Activated CD4-positive, alpha-beta memory T cell treated with anti-CD3 and anti-CD28 coated beads, Interleukin-2, amount 10 ng/mL, durations not matched to agents 7 days and 5 days (primary cell): ENCODE data around the gene OTP. TPM values are rescaled to one million over a fixed set of nuclear protein-coding genes. Genes with fewer than 3 reads are reported as not detected.

Experiments
- CTCF ChIA-PET: fragments of 350-600 bp; sonication (Branson Sonifier 250); formaldehyde crosslinking; loops from one replicate; lab custom pipeline; 2021; ENCODE audit warnings: antibody characterized with exemption, inconsistent platforms; lab: Charles Lee
- POLR2A ChIA-PET: fragments of 350-600 bp; sonication (Branson Sonifier 250); formaldehyde crosslinking; loops from one replicate; lab custom pipeline; 2021; ENCODE audit warnings: antibody characterized with exemption; lab: Charles Lee
- DNase-seq: peaks from one replicate; pipeline ENCODE4 v3.0.0-alpha.2; 2020
- H3K27ac Mint-ChIP-seq: one replicate; pipeline ENCODE4 v1.8.0; 2021; ENCODE audit warnings: mild to moderate bottlenecking, mixed read lengths
- H3K27me3 Mint-ChIP-seq: one replicate; pipeline ENCODE4 v1.8.0; 2021; ENCODE audit warnings: mixed read lengths
- H3K36me3 Mint-ChIP-seq: one replicate; pipeline ENCODE4 v1.8.0; 2021; ENCODE audit warnings: low read depth, mixed read lengths
- H3K4me1 Mint-ChIP-seq: one replicate; pipeline ENCODE4 v1.8.0; 2021; ENCODE audit warnings: mixed read lengths
- H3K4me3 Mint-ChIP-seq: one replicate; pipeline ENCODE4 v1.8.0; 2021; ENCODE audit warnings: mild to moderate bottlenecking, mixed read lengths
- H3K9me3 Mint-ChIP-seq: one replicate; pipeline ENCODE4 v1.8.0; 2021; ENCODE audit warnings: mixed read lengths
- total RNA-seq, 2 experiments: library from RNA; stranded (reverse); gene quantifications; one replicate each; pipeline ENCODE4 v1.2.3, GENCODE V29; 2021

OTP gene
- total RNA-seq, 2 experiments from 2014 or later, result not detected

DNA sequence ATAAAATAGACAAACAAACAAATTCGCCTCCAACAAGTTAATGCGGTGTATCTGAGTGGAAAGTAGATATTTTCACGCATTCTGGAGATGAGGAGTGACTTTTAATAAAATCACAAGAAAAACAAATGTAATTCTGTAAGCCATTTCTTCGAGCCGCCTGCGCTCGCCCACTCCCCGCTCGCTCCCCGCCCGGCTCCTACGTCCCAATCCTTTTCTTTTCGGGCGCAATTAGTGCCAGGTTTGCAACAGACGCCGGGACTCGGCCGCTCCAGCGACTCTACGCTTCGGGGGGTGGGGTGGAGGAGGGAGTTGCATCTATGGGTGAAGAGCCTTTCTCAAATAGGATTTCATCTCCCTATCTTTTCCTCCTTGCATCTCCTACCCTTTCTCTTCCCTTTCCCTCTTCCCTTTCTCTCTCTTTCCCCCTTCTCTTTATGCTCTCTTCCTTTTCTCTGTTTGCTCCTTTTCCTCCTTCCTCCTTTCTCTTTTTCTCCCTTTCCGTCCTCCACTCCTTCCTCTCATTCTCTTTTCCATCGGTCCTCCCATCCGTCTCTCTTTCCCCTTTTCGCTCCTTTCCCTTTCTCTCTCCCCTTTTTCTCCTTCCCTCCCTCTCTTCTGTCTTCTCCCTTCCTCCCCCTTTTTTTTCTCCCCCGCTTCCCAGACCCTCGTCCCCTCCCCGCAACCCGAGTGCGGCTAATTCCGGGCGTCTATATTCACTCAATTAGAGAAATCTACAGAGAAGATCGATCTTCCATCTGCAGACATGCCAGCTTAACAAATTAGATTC is 6.1 kb upstream of the OTP start:
- DNase-seq, result no peak
- H3K36me3 Mint-ChIP-seq, result peaks cover 9% of the 10 kb centered on the region
- ChIA-PET POLR2A (no interaction called here), CTCF (no interaction called here)
- no peak overlapping the region for H3K27ac Mint-ChIP-seq
- peaks cover 76% of the 10 kb centered on the region for H3K27me3 Mint-ChIP-seq
- peak overlapping the region; percentile 41 for H3K4me3 Mint-ChIP-seq
- H3K4me1 Mint-ChIP-seq, result peaks cover 18% of the 10 kb centered on the region
- H3K9me3 Mint-ChIP-seq, result no peaks in the 10 kb centered on the region

GRCh38 chr5:77643654-77644370 is 5.3 kb upstream of the OTP start:
- DNase-seq, result no peak
- Mint-ChIP-seq H3K4me1 (peaks cover 20% of the 10 kb centered on the region), H3K36me3 (peaks cover 9% of the 10 kb centered on the region), H3K9me3 (no peaks in the 10 kb centered on the region), H3K4me3 (no peak overlapping the region), H3K27me3 (peaks cover 83% of the 10 kb centered on the region), H3K27ac (no peak overlapping the region)
- ChIA-PET POLR2A (no interaction called here), CTCF (interaction anchor here (0.6 kb wide), 1 partner anchor 187 kb away, joined by 6 read pairs; no protein-coding TSS in a partner anchor)

GRCh38 chr5:77642738-77643653 is 4.5 kb upstream of the OTP start:
- no peak for DNase-seq
- H3K27ac Mint-ChIP-seq, result no peak overlapping the region
- H3K4me1 Mint-ChIP-seq, result peaks cover 20% of the 10 kb centered on the region
- H3K4me3 Mint-ChIP-seq, result no peak overlapping the region
- peaks cover 78% of the 10 kb centered on the region for H3K27me3 Mint-ChIP-seq
- ChIA-PET POLR2A (interaction anchor here (3.5 kb wide), 1 partner anchor 13 kb away, joined by 11 read pairs; no protein-coding TSS in a partner anchor), CTCF (interaction anchor here (0.6 kb wide), 1 partner anchor 187 kb away, joined by 6 read pairs; no protein-coding TSS in a partner anchor)
- H3K9me3 Mint-ChIP-seq, result no peaks in the 10 kb centered on the region
- peaks cover 9% of the 10 kb centered on the region for H3K36me3 Mint-ChIP-seq

GRCh38 chr5:77641963-77642737 is 3.6 kb upstream of the OTP start:
- peaks cover 2% of the 10 kb centered on the region for H3K9me3 Mint-ChIP-seq
- no peak overlapping the region for H3K4me3 Mint-ChIP-seq
- peaks cover 27% of the 10 kb centered on the region for H3K4me1 Mint-ChIP-seq
- H3K27ac Mint-ChIP-seq, result no peak overlapping the region
- peaks cover 83% of the 10 kb centered on the region for H3K27me3 Mint-ChIP-seq
- peaks cover 17% of the 10 kb centered on the region for H3K36me3 Mint-ChIP-seq
- ChIA-PET POLR2A (interaction anchor here (3.5 kb wide), 1 partner anchor 12 kb away, joined by 11 read pairs; no protein-coding TSS in a partner anchor), CTCF (interaction anchor here (0.7 kb wide), 1 partner anchor 12 kb away, joined by 3 read pairs; no protein-coding TSS in a partner anchor)
- no peak for DNase-seq

- Mint-ChIP-seq H3K27me3 (peaks cover 82% of the 10 kb centered on the region), H3K4me3 (no peak overlapping the region), H3K9me3 (peaks cover 2% of the 10 kb centered on the region), H3K36me3 (peaks cover 17% of the 10 kb centered on the region), H3K27ac (no peak overlapping the region), H3K4me1 (peaks cover 27% of the 10 kb centered on the region)
- DNase-seq, result no peak
- POLR2A ChIA-PET, result interaction anchor here (3.5 kb wide), 1 partner anchor 12 kb away, joined by 11 read pairs; no protein-coding TSS in a partner anchor
- CTCF ChIA-PET, result interaction anchor here (0.7 kb wide), 1 partner anchor 12 kb away, joined by 3 read pairs; no protein-coding TSS in a partner anchor
Measured at GRCh38 chr5:77641397-77641943, 3.0 kb upstream of the OTP start.

GRCh38 chr5:77640589-77641396 is 2.3 kb upstream of the OTP start:
- CTCF ChIA-PET, result interaction anchor here (0.7 kb wide), 1 partner anchor 11 kb away, joined by 3 read pairs; no protein-coding TSS in a partner anchor
- no peak overlapping the region for H3K27ac Mint-ChIP-seq

DNA sequence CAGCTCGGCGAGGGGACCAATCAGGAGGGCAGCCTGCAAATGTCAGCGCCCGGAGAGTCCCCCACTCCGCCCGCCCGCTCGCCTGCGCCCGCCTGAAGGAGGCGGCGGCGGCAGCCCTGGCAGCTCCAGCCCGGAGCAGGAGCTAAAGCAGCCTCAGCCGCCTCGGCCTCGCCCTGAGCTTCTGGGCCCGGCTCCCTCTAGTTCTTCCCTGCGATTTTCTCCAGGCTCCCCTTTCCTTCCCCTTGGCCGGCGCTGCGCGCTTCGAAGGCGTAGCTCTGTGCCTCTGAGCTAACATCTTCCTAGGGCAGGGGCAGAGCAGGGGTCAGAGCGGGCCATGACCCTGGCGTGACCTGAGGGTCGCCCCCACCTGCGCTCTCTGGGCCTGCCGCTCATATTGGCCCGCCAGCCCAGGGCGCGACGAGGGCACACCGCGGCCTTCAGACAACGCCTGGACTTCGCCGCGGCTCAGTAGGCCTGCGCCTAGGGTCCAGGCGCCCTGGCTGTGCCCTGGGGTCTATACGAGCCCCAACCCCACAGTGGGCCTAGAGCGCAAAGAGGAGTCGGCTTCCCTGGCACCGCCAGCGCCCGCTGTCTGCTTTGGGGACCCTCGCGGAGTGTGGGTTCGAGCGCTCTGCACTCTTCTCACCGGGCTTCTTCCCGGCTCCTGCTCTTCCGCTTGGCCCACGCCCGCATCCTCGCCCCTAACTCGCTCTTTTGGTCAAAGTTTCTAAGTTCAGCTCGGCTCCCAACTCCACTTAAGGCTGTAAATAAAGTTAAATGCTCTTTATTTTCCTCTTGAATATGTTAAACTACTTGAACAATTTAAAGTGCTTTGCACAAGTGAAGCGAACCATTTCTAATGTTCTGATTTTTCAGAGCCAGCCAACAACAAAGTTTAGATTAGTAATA is 504 bp upstream of the OTP start:
- DNase-seq, result no peak
- ChIA-PET CTCF (interaction anchor here (0.8 kb wide), 1 partner anchor 9 kb away, joined by 3 read pairs; no protein-coding TSS in a partner anchor), POLR2A (interaction anchor here (1.5 to 3.5 kb wide), 2 partner anchors 9 to 10 kb away, joined by 3 to 11 read pairs; no protein-coding TSS in a partner anchor)
- Mint-ChIP-seq H3K36me3 (peaks cover 17% of the 10 kb centered on the region), H3K4me3 (no peak overlapping the region), H3K27ac (no peak overlapping the region), H3K4me1 (peaks cover 20% of the 10 kb centered on the region), H3K27me3 (peaks cover 76% of the 10 kb centered on the region), H3K9me3 (peaks cover 2% of the 10 kb centered on the region)

More at GRCh38 chr5:77640589-77641396, 2.3 kb upstream of the OTP start:
- Mint-ChIP-seq H3K9me3 (peaks cover 2% of the 10 kb centered on the region), H3K4me1 (peaks cover 25% of the 10 kb centered on the region), H3K27me3 (peaks cover 83% of the 10 kb centered on the region), H3K4me3 (peak overlapping the region; percentile 3), H3K36me3 (peaks cover 17% of the 10 kb centered on the region)
- POLR2A ChIA-PET, result interaction anchor here (3.5 kb wide), 1 partner anchor 11 kb away, joined by 11 read pairs; no protein-coding TSS in a partner anchor
- DNase-seq, result no peak

DNA sequence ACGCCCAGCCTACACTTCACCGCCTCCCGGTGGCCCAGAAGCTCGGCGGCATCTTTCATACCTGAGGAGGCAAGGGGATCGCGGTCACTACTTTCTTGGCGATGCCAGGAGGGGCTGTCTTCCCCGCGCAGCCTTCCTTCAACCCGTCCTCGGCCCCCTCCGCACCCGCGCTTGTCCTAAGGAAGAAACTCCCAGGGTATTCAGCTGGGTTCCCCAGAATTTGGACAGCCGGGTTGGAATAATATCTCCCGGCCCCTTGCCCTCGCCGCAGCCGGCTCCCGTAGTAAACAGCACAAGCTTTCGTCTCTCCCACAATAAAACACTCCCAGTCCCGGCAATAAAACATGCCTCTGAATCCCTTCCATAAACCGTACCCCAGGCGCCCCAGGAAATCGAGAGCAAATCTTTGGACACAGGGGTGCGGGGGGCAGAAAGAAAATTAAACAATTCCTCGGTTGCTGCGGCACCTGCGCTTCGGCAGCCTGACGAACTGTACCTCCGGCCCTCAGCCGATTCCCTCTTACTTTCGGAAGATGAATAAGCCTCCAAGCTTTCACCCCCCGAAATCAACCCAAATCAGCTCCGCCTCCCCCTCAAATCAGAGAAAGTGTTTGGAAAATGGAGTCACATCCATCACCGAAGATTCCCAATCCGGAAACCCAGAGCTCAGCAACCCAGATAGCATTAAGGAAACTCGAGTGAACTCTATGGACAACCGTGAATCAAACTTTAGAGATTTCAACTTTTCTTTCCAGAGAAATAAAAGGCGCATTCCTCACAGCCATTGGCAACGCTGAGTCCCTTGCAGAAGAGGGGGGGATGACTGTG is 1.1 kb downstream of the OTP start:
- Mint-ChIP-seq H3K27ac (peak overlapping the region; percentile 45), H3K36me3 (peaks cover 14% of the 10 kb centered on the region), H3K9me3 (peaks cover 2% of the 10 kb centered on the region), H3K27me3 (peaks cover 77% of the 10 kb centered on the region), H3K4me3 (peak overlapping the region; percentile 21), H3K4me1 (peaks cover 19% of the 10 kb centered on the region)
- DNase-seq, result no peak
- CTCF ChIA-PET, result no interaction called here
- POLR2A ChIA-PET, result interaction anchor here (1.5 kb wide), 1 partner anchor 9 kb away, joined by 3 read pairs; no protein-coding TSS in a partner anchor

DNA sequence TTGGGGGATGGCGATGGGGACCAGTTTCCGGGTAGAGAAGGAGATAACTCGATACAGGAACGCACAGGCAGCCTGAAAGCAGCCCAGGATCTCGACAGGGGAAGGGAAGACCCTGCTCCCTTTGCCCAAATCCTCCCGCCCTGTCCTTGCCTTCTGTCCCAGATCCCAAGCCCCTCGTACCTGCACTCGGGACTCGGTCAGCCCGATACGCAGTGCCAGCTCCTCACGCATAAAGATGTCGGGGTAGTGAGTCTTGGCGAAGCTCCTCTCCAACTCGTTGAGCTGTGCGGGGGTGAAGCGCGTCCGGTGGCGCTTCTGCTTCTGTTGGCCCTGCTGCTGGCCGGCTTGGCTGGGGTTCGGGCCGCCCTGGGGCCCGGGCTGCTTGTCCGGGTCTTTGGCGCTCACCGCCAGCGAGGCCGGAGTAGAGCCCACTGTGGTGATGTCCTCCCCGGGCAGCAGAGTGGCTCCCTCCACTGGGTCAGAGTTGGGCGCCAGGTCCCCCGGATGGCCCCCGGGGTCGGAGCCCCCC is 1.8 kb downstream of the OTP start:
- Mint-ChIP-seq H3K27ac (no peak overlapping the region), H3K4me1 (peaks cover 21% of the 10 kb centered on the region), H3K36me3 (peaks cover 14% of the 10 kb centered on the region), H3K4me3 (no peak overlapping the region), H3K27me3 (peaks cover 78% of the 10 kb centered on the region), H3K9me3 (peaks cover 2% of the 10 kb centered on the region)
- DNase-seq, result no peak
- ChIA-PET POLR2A (no interaction called here), CTCF (no interaction called here)
